Measurements from ENCODE around the gene BBS4.
"Not testable (repeated sequence)": the region's sequence is repeated elsewhere in the genome, so short reads cannot be mapped to it uniquely, and the experiment has no call there.

The BBS4 gene

GRCh38 chr15:72725446-72725845 is 39.4 kb downstream of the BBS4 start:
- no peak for TF ChIP-seq CTCF (conservative IDR thresholded peaks at IDR 0.05; ENCODE audit: low read depth, low read length)
- H3K4me3 ChIP-seq (ENCODE audit: low read depth, low read length), result no peak overlapping the region
- no peak for DNase-seq (ENCODE audit: low read depth)

GRCh38 chr15:72725851-72726250 is 39.8 kb downstream of the BBS4 start:
- not testable (repeated sequence) for H3K4me3 ChIP-seq (ENCODE audit: low read depth, low read length); DNase-seq (ENCODE audit: low read depth)

GRCh38 chr15:72727154-72727553 is 41.1 kb downstream of the BBS4 start:
- H3K4me3 ChIP-seq (ENCODE audit: low read depth, low read length), result no peak overlapping the region
- no peak for DNase-seq (ENCODE audit: low read depth)
- no peak for TF ChIP-seq CTCF (conservative IDR thresholded peaks at IDR 0.05; ENCODE audit: low read depth, low read length)

GRCh38 chr15:72728249-72728648 is 42.2 kb downstream of the BBS4 start:
- H3K4me3 ChIP-seq (ENCODE audit: low read depth, low read length), result not testable (repeated sequence)
- DNase-seq (ENCODE audit: low read depth), result peak; percentile 10

- DNase-seq (ENCODE audit: low read depth), result no peak
- H3K4me3 ChIP-seq (ENCODE audit: low read depth, low read length), result no peak overlapping the region
- TF ChIP-seq CTCF (conservative IDR thresholded peaks at IDR 0.05; ENCODE audit: low read depth, low read length), result no peak
These were observed 42.8 kb downstream of the BBS4 start for GRCh38 chr15:72728821-72729220.

GRCh38 chr15:72732086-72732485 is 46.1 kb downstream of the BBS4 start:
- no peak overlapping the region for H3K4me3 ChIP-seq (ENCODE audit: low read depth, low read length)
- DNase-seq (ENCODE audit: low read depth), result no peak
- TF ChIP-seq CTCF (conservative IDR thresholded peaks at IDR 0.05; ENCODE audit: low read depth, low read length), result no peak

DNA sequence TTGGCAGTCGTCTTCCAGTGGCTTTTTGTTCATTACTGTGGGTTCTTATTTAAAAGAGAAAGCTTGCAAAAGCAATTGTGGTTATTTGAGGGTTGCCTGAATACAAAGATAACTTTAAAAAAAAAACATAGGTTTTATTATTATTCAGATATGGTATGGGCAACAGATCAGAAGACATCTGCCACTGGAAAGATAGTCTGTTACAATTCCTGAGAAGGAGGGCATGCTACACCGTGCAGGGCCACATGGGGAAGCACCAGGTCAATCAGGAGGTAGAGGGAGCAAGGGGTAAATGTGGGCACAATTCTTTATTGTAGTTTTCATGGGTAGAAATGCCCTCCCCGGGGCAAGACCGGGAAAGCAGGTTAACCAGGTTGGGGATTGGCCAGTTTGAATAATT is 46.5 kb downstream of the BBS4 start:
- DNase-seq (ENCODE audit: low read depth), result no peak
- no peak overlapping the region for H3K4me3 ChIP-seq (ENCODE audit: low read depth, low read length)
- no peak for TF ChIP-seq CTCF (conservative IDR thresholded peaks at IDR 0.05; ENCODE audit: low read depth, low read length)

GRCh38 chr15:72733941-72734738 is 48.1 kb downstream of the BBS4 start:
- DNase-seq (ENCODE audit: low read depth), result no peak
- H3K4me3 ChIP-seq (ENCODE audit: low read depth, low read length), result no peak overlapping the region
- no peak for TF ChIP-seq CTCF (conservative IDR thresholded peaks at IDR 0.05; ENCODE audit: low read depth, low read length)
